ENCODE measurements around the gene CLN6. TPM values are rescaled to one million over a fixed set of nuclear protein-coding genes. Genes with fewer than 3 reads are reported as not detected.

CLN6 gene
- total and polyA plus RNA-seq, 9 of the 15 experiments (the other 6 are each of a cell fraction or from before 2014, with no cell fraction given) = 0.71 to 53.3 (median 39.3) TPM

DNA sequence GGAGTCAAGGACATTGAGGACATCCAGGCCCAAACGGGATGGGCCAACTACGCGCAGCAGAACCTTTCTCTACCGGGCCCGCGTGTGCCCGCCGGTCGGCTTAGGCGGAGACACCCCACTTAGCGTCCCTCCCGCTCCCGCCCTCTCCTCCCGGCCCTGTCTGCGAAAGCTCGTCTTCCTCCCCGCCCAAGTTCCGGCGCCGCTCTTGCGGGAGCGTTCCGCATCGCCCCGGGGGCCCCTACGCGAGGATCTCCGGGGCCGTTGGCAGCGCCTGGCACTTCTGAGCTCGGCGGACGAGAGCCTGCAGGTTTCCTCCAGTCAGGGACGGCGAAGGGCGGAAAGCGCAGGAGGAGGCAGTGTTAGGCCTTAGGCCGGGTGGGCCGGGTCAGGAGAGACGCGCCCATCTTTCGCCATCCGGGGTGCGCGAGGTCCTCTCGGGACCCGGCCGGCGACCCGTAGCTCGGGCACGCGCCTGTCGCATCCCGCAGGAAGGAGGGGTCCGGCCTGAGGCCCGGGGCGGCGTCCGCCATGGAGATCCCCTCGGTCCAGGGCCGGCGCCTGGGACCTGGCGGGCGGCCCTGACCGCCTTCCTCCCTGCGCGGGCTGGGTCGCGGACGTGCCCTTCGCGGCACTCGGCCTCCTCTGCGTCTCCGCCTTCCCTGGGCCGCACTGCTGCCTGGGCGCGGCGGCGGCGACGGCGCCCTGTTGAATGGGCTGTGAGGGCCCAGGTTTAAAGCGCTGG, 48.2 kb upstream of the CLN6 start, which contains the start of gene FEM1B (continued):
- TF ChIP-seq, protein P1, sequence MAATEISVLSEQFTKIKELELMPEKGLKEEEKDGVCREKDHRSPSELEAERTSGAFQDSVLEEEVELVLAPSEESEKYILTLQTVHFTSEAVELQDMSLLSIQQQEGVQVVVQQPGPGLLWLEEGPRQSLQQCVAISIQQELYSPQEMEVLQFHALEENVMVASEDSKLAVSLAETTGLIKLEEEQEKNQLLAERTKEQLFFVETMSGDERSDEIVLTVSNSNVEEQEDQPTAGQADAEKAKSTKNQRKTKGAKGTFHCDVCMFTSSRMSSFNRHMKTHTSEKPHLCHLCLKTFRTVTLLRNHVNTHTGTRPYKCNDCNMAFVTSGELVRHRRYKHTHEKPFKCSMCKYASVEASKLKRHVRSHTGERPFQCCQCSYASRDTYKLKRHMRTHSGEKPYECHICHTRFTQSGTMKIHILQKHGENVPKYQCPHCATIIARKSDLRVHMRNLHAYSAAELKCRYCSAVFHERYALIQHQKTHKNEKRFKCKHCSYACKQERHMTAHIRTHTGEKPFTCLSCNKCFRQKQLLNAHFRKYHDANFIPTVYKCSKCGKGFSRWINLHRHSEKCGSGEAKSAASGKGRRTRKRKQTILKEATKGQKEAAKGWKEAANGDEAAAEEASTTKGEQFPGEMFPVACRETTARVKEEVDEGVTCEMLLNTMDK (IDR thresholded peaks at IDR 0.05; ENCODE audit: borderline replicate concordance, insufficient read depth, low read depth, low read length, poor library complexity, severe bottlenecking) = no peak
- TF ChIP-seq LCOR (CRISPR knock-in tag; IDR thresholded peaks at IDR 0.05) = peak; percentile 80
- TF ChIP-seq, protein P2, sequence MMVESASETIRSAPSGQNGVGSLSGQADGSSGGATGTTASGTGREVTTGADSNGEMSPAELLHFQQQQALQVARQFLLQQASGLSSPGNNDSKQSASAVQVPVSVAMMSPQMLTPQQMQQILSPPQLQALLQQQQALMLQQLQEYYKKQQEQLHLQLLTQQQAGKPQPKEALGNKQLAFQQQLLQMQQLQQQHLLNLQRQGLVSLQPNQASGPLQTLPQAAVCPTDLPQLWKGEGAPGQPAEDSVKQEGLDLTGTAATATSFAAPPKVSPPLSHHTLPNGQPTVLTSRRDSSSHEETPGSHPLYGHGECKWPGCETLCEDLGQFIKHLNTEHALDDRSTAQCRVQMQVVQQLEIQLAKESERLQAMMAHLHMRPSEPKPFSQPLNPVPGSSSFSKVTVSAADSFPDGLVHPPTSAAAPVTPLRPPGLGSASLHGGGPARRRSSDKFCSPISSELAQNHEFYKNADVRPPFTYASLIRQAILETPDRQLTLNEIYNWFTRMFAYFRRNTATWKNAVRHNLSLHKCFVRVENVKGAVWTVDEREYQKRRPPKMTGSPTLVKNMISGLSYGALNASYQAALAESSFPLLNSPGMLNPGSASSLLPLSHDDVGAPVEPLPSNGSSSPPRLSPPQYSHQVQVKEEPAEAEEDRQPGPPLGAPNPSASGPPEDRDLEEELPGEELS (CRISPR knock-in tag; IDR thresholded peaks at IDR 0.05; ENCODE audit: borderline replicate concordance) = peak; percentile 75; the same call in 1 of the 2 replicates
- TF ChIP-seq CHD1 (IDR thresholded peaks at IDR 0.05; ENCODE audit: low read length) = no peak
- TF ChIP-seq NEUROD1 (IDR thresholded peaks at IDR 0.05; ENCODE audit: borderline replicate concordance, low read depth, low read length, partially characterized antibody) = peak; percentile 63
- TF ChIP-seq GTF3C2 (IDR thresholded peaks at IDR 0.05; ENCODE audit: borderline replicate concordance, extremely low read depth, insufficient read length) = no peak
- no peak for TF ChIP-seq NR2F6 (CRISPR knock-in tag; IDR thresholded peaks at IDR 0.05)
- peak; percentile 90 for TF ChIP-seq PHF20 (IDR thresholded peaks at IDR 0.05; ENCODE audit: partially characterized antibody)
- TF ChIP-seq NCOA2 (IDR thresholded peaks at IDR 0.05; ENCODE audit: partially characterized antibody in 2 of 2) = no peak
- peak; percentile 64; the same call in 1 of the 2 replicates for TF ChIP-seq BCOR (IDR thresholded peaks at IDR 0.05)
- TF ChIP-seq GABPA (tag; conservative IDR thresholded peaks at IDR 0.05; ENCODE audit: low read depth) = peak; percentile 97
- no peak for TF ChIP-seq TRIM25 (IDR thresholded peaks at IDR 0.05; ENCODE audit: borderline replicate concordance)
- no peak for TF ChIP-seq HNRNPH1 (optimal IDR thresholded peaks at IDR 0.05; ENCODE audit: low read depth, low read length)
- TF ChIP-seq BRCA1 (IDR thresholded peaks at IDR 0.05) = no peak
- no peak for TF ChIP-seq BRCA1 (CRISPR knock-in tag; IDR thresholded peaks at IDR 0.05)
- TF ChIP-seq OTX1 (CRISPR knock-in tag; IDR thresholded peaks at IDR 0.05) = no peak
